HAP-1 (cell line): ENCODE measurements around the gene COG8.

ENCODE experiments used
- DNase-seq, 2 experiments: peaks; one replicate each; pipeline ENCODE4 v3.0.0-alpha.2; 2016 to 2020; ENCODE audit warnings: low spot score in 2 of 2
- H3K27me3 ChIP-seq: fragments of 250-450 bp; sonication (Bioruptor Pico); 2 replicates; pipeline ENCODE4 v1.5.1; 2020; ENCODE audit warnings: low read depth, mild to moderate bottlenecking, moderate library complexity
- H3K36me3 ChIP-seq: fragments of 250-450 bp; sonication (Bioruptor Pico); replicated peaks from 2 replicates; pipeline ENCODE4 v1.5.1; 2020; ENCODE audit warnings: mild to moderate bottlenecking
- H3K4me1 ChIP-seq: fragments of 250-450 bp; sonication (Bioruptor Pico); 2 replicates; pipeline ENCODE4 v1.5.1; 2020; ENCODE audit warnings: mild to moderate bottlenecking
- H3K4me3 ChIP-seq: fragments of 250-450 bp; sonication (Bioruptor Pico); 2 replicates; pipeline ENCODE4 v1.5.1; 2020; ENCODE audit warnings: mild to moderate bottlenecking, moderate library complexity
- H3K9me3 ChIP-seq: fragments of 250-450 bp; sonication (Bioruptor Pico); 2 replicates; pipeline ENCODE4 v1.5.1; 2020; ENCODE audit warnings: mild to moderate bottlenecking, moderate library complexity
- in situ Hi-C: fragments of 300-500 bp; cut with MboI; formaldehyde crosslinking; loops from 3 replicates; pipeline ENCODE4 v1.14.3; 2020; ENCODE audit warnings: low sequenced_read_pairs, inconsistent platforms, mixed read lengths

The COG8 gene

DNA sequence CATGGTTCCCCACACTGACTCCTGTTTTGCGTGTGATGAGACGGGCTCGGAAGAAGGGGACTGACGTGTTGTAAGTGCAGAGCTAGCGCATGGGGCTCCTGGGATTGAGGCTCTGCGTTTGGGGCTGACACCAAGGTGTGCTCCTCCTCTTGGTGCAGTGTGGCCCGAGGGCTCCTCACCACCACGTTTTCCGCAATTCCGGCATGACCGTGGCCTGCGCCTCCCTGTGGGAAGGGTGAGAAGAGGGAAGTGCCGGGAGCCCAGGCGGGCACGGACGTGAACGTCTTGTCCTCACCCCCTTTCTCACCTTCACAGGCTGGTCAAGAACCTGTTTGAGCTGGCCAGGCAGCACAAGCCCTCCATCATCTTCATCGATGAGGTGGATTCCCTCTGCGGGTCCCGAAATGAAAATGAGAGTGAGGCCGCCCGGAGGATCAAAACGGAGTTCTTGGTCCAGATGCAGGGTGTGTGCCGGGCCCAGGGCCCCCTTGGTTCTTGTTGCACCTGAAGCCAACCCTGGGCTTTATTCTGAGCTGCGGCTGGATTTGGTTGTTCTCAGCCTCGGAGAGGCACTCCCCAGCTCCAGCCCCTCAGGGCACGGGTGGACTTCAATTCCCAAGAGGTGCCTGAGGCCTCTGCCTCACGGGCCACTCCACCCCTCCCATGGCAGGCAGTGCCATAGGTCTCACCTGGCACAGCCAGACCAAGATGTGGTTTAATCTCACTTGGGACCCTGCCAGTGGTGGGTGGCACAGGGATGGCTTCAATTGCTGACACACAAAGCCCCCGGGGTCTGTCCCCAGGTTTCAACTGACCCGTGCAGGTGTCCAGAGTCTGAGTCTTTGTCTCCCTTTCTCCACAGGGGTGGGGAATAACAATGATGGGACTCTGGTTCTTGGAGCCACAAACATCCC lies 19.3 kb downstream of the COG8 start:
- in situ Hi-C loops, result no loop called here
- H3K4me3 ChIP-seq, result no peak overlapping the region

DNA sequence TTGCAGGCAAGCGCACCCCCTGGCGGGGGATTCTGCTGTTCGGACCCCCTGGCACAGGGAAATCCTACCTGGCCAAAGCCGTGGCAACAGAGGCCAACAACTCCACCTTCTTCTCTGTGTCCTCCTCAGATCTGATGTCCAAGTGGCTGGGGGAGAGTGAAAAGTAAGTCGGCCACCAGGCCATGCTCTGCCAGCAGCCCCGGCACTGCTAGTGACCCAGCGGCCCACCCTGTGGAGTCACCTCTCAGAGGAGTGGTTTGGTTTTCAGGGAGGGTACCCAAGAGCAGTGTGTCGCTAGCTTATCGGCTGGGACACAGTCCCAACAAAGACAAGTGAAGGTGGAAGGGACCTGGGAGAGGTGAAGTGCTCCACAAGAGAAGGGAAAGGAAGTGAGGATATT lies 20.0 kb downstream of the COG8 start:
- no peak overlapping the region for H3K4me3 ChIP-seq

More for the DNA sequence above, 19.3 kb downstream of the COG8 start:
- no peaks in the 10 kb centered on the region for H3K27me3 ChIP-seq
- DNase-seq, result no peak
- H3K36me3 ChIP-seq, result peaks cover 94% of the 10 kb centered on the region
- H3K9me3 ChIP-seq, result no peaks in the 10 kb centered on the region
- H3K4me1 ChIP-seq, result no peaks in the 10 kb centered on the region

DNA sequence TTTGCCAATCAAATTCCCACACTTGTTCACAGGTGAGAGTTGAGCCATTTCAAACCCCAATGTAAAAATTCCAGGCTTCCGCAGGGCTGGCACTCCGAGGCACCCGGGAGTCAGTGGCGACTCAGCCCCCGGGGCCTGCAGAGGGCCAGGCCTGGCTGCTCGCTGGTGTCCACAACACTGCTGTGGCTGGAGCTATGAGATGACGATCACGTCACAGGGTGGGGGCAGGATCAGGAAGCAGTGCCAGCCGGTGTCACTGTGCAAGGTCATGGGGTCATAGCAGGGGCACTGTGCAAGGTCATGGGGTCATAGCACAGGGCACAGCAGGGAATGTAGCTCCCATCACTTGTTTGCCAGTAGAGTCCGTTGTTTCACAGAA lies 20.5 kb downstream of the COG8 start:
- Histone ChIP-seq H3K4me3 (no peak overlapping the region), H3K36me3 (peaks cover 93% of the 10 kb centered on the region), H3K4me1 (no peaks in the 10 kb centered on the region), H3K27me3 (no peaks in the 10 kb centered on the region), H3K9me3 (no peaks in the 10 kb centered on the region)
- DNase-seq, result no peak
- in situ Hi-C loops, result no loop called here

More for the DNA sequence above, 20.0 kb downstream of the COG8 start:
- H3K36me3 ChIP-seq, result peaks cover 94% of the 10 kb centered on the region
- no peaks in the 10 kb centered on the region for H3K9me3 ChIP-seq
- H3K4me1 ChIP-seq, result no peaks in the 10 kb centered on the region
- in situ Hi-C loops, result no loop called here
- no peak for DNase-seq
- no peaks in the 10 kb centered on the region for H3K27me3 ChIP-seq

DNA sequence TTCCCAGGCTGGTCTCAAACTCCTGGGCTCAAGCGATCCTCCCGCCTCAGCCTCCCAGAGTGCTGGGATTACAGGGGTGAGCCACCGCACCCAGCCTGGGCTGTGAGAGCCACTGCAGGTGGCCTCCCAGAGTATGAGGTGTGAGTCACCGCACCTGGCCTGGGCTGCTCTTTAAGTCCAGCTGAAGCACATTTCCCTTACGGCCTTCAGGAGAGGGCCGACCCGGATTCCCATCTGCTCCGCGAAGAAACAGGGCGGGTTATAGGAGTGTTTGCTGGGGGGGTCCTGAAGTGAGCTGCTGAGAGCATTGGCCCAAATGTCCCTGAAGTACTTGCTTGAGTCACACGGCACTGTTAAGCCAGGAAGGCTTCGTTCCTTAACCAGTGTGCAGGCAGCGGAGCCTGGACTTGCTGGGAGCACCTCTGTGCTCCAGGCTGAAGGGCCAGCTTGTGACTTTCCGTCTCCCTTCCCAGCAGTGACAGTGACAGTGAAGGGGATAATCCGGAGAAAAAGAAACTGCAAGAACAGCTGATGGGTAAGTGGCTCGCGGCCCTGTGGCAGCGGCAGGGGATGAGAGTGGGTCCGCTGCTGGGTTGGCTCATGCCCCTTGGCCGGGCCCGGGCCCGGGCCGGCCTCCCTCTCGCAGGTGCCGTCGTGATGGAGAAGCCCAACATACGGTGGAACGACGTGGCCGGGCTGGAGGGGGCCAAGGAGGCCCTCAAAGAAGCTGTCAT lies 21.0 kb downstream of the COG8 start:
- no peaks in the 10 kb centered on the region for H3K4me1 ChIP-seq

DNA sequence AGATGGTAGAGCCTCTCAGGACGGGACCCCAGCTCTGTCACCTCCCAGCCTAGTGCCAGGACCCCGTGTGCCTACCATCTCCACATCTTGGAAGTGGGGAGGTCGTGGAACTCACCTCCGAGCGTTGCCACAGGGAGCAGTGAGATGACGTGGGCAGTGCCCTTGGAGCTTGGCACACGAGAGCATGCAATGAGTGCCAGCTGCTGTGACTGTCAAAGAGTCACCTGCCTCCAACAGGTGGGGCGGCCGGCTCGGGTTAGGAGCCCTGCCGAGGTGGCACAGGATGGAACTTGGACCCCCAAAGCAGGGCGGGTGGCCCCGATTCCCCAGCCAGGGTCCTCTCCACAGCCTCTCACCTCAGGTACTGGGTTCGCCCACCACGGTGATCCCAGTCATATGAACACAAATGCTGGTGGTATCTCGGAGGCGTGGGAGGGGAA lies 22.7 kb downstream of the COG8 start:
- DNase-seq, result no peak
- no peak overlapping the region for H3K4me3 ChIP-seq
- H3K27me3 ChIP-seq, result no peaks in the 10 kb centered on the region
- no peaks in the 10 kb centered on the region; the same call in 1 of the 2 replicates for H3K4me1 ChIP-seq
- H3K36me3 ChIP-seq, result peaks cover 77% of the 10 kb centered on the region
- in situ Hi-C loops, result no loop called here
- H3K9me3 ChIP-seq, result no peaks in the 10 kb centered on the region

More for the DNA sequence above, 21.0 kb downstream of the COG8 start:
- Histone ChIP-seq H3K4me3 (no peak overlapping the region), H3K9me3 (no peaks in the 10 kb centered on the region), H3K36me3 (peaks cover 90% of the 10 kb centered on the region), H3K27me3 (no peaks in the 10 kb centered on the region)
- in situ Hi-C loops, result no loop called here
- DNase-seq, result no peak

DNA sequence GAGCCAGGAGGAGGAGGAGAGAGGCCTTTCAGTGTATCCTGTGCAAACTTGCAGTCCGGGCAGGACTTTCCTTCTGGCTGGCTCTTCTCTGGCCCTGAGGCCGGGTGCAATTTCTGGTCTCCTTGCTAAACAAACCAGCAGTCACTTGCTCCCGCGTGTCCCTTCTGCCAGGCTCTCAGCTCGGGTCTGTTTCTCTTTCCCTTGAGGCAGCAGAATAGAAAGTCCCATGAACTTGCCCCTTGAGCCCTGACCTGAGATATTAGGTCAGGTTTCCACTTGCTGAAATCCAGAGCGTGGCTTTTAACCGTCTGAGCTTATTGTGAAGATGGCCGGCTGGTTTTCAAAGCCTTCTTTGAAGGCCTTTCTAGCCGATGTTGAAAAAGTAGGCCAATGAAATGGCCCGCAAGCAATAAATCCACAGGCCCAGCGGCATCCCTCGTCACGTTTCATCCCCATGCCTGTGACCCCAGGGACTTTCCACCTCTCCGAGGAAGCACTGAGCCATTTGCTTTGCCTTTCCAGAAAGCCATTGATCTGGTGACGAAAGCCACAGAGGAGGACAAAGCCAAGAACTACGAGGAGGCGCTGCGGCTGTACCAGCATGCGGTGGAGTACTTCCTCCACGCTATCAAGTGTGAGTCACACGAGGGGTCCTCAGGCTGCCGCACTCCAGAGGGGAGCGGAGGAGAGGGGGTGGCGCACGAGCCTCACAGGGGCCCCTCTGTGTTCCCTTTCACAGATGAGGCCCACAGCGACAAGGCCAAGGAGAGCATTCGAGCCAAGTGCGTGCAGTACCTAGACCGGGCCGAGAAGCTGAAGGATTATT lies 23.7 kb downstream of the COG8 start:
- H3K27me3 ChIP-seq, result no peaks in the 10 kb centered on the region
- in situ Hi-C loops, result no loop called here
- peaks cover under 1% of the 10 kb centered on the region for H3K4me1 ChIP-seq
- H3K36me3 ChIP-seq, result peaks cover 73% of the 10 kb centered on the region
- H3K4me3 ChIP-seq, result no peak overlapping the region
- DNase-seq, result no peak
- H3K9me3 ChIP-seq, result no peaks in the 10 kb centered on the region

DNA sequence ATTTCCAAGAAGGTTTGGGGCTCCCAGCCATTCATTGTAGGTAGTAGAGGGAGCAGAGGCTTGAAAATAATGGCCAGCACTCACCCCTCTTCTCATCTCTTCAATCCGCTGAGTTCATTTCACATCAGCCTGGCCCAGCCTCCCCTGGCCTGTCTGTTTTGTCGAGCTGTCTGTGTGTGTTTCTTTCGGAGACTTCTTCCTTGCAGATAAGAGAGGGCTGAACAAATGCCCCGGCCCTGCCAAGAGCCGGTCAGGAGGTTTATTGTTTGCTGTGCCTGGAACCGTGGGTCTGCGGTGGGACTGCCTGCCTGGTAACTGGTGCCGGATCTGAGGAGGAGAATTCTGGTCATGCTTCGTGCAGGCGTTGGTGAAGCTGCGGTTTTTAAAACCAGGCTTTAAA lies 24.8 kb downstream of the COG8 start:
- Histone ChIP-seq H3K27me3 (no peaks in the 10 kb centered on the region), H3K4me1 (peaks cover 3% of the 10 kb centered on the region), H3K36me3 (peaks cover 61% of the 10 kb centered on the region), H3K9me3 (no peaks in the 10 kb centered on the region), H3K4me3 (no peak overlapping the region)
- in situ Hi-C loops, result no loop called here
- DNase-seq, result no peak

DNA sequence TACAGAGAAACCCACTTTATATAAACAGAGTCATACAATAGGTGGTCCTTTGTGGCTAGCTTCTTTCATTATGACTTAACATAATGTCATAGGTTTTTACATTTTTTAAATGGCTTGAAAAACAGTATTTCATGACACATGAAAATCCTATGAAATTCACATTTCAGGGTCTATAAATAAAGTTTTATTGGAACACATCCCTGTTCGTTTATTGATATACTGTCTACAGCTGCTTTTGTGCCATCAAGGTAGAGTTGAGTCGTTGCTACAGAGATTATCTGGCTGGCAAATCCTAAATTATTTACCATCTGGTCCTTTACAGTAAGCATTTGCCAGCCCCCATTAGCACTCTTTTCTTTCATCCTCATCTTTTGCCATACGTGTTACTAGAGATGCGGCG lies 25.9 kb downstream of the COG8 start:
- in situ Hi-C loops, result no loop called here
- H3K36me3 ChIP-seq, result peaks cover 51% of the 10 kb centered on the region
- H3K4me1 ChIP-seq, result peaks cover 3% of the 10 kb centered on the region
- H3K4me3 ChIP-seq, result no peak overlapping the region
- no peaks in the 10 kb centered on the region for H3K9me3 ChIP-seq
- DNase-seq, result no peak
- no peaks in the 10 kb centered on the region for H3K27me3 ChIP-seq

DNA sequence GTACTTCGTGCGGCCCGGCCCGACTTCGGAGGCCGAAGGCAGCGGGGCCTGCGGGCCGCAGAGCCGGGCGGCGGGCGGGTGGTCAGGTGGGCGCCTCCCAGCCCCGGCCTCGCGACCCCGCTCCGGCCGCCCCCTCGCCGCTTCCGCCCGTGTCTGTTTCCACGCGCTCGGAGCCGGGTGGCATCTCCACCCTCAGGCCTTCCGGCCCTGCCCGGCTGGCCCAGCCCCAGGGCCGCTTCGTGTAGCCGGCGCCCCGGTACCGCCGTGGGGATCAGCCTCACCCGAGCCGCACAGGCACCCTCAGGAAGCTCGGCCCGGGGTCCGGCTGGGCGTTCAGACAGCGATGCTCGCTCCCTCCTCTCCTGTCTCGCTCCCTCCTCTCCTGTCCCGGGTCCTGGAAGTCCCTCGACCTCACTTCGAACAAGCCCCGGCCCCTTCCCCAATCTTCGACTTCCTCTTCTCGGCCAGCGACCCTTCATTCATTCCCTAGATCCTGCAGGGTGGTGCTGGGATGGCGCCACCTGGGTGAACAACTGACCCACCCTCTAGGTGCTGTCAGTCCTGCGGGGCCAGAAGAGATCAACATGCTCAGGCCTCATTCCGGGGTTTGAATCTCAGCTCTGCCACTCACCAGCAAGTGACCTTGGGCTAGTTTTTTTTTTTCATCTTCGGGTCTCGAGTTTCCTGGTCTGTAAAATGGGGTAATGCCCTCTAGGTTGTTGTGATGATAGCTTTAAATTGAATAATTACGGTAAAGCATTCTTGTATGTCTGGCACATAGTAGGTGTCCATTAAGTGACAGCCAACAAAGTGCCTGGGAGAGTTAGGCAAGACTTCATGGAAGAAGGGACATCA lies 27.6 kb downstream of the COG8 start:
- in situ Hi-C loops, result no loop called here
- Histone ChIP-seq H3K9me3 (no peaks in the 10 kb centered on the region), H3K36me3 (peaks cover 37% of the 10 kb centered on the region), H3K4me1 (peaks cover 3% of the 10 kb centered on the region), H3K27me3 (no peaks in the 10 kb centered on the region), H3K4me3 (peak overlapping the region; percentile 83)
- DNase-seq, result peak in 1 of 2 experiments; percentile 63

DNA sequence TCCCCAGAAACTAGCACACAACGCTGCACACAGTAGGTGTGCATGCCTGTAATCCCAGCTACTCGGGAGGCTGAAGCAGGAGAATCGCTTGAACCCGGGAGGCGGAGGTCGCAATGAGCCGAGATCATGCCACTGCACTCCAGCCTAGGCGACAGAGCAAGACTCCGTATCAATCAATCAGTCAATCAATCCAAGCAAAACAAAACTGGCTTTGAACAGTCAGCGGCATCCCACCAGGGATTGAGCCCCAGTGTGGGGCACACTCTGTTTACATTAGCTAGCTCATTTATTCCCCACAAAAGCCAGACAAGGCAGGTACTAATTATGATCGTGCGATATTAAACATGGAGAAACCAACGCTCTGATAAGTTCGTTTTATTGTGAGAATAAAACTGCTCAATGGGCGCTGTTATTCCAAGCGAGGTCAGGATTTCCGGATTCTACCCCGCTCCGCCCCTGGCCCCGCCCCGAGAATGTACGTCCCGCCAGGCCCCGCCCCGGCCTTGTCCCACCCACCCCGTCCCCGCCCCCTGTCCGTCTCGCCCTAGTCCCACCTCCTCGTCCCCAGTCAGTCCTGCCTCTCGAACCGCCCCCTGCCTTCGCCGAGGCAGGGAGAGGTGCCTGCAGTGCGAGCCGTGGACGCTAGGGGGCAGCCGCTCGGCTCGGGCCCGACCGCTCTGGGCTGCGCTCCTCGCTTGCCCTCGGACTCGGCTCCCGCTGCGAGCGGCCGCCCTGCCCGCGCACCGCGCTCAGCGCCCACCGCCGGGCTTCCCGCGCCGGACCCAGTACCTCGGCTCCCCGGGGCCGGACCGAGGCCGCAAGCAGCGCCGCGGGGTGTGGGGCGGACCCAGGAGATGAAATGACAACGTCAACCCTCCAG lies 28.5 kb downstream of the COG8 start, which contains the start of gene VPS4A:
TSS of gene VPS4A (plus strand) at position 698 of the 880 bp plus-strand sequence. CDS start at position 860, 162 bp downstream.
- Histone ChIP-seq H3K36me3 (peaks cover 28% of the 10 kb centered on the region), H3K27me3 (no peaks in the 10 kb centered on the region), H3K9me3 (no peaks in the 10 kb centered on the region), H3K4me3 (peak within 1 kb of the TSS; percentile 83), H3K4me1 (peaks cover 3% of the 10 kb centered on the region)
- in situ Hi-C loops, result no loop called here
- peak; percentile 93 to 98 for DNase-seq

DNA sequence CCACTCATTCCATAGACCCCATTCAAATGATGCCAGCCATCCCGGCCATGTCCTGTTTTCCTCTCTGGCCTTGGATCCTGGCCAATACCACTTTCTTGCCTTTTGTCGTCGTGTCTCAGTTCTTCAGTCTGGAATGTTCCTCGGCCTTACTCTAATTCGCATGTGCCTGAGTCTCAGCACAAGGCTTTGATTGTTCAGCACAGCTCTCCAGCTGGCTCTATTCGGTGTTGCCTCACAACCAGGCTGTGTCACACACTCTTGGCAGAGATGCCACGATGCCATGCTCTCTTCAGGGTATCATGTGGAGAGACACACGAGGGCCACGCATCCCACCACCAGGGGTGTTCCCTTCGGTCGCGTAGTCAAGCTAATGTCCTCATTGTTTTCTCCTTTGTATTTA lies 30.0 kb downstream of the COG8 start:
- no peak overlapping the region for H3K4me3 ChIP-seq
- in situ Hi-C loops, result no loop called here
- H3K36me3 ChIP-seq, result peaks cover 13% of the 10 kb centered on the region
- H3K27me3 ChIP-seq, result no peaks in the 10 kb centered on the region
- H3K4me1 ChIP-seq, result peaks cover 7% of the 10 kb centered on the region
- no peaks in the 10 kb centered on the region for H3K9me3 ChIP-seq
- no peak for DNase-seq

DNA sequence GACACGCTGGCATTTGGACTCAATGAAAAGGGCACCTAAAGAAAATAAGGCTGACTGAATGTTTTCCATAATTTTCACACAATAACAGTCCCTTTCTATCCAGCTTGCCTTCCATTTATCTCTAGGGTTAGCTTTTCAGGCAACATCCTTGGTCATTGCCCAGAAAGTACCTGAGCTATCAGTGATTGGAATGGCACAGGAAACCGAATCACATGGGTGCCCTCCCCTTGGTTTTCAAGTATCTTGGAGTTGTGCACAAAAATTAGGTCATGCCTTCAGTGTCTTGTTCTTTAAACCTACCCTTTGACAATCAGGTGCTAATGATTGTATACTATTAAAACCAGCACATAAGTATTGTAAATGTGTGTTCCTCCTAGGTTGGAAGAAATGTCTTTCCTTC lies 31.5 kb downstream of the COG8 start:
- peaks cover 7% of the 10 kb centered on the region for H3K4me1 ChIP-seq
- no peaks in the 10 kb centered on the region for H3K27me3 ChIP-seq
- DNase-seq, result no peak
- peaks cover 6% of the 10 kb centered on the region; the same call in 1 of the 2 replicates for H3K36me3 ChIP-seq
- H3K9me3 ChIP-seq, result no peaks in the 10 kb centered on the region
- no peak overlapping the region for H3K4me3 ChIP-seq
- in situ Hi-C loops, result no loop called here
